Mesendoderm (in vitro differentiated cells): ENCODE measurements around the gene TMPRSS4.

ENCODE experiments used
- DNase-seq: peaks from one replicate; pipeline ENCODE4 v3.0.0; 2013
- H2AK5ac ChIP-seq: 2 replicates; pipeline ENCODE4 v1.6.1; 2013; ENCODE audit warnings: low read length, inconsistent platforms
- H2BK120ac ChIP-seq: 2 replicates; pipeline ENCODE4 v1.6.1; 2013; ENCODE audit warnings: low read depth, mild to moderate bottlenecking, low read length, moderate library complexity, mixed read lengths
- H2BK15ac ChIP-seq: replicated peaks from 2 replicates; pipeline ENCODE4 v1.6.1; 2013; ENCODE audit warnings: low read depth, mild to moderate bottlenecking, moderate library complexity
- H2BK5ac ChIP-seq: 2 replicates; pipeline ENCODE4 v1.6.1; 2013; ENCODE audit warnings: low read length, inconsistent platforms
- H3K18ac ChIP-seq: 2 replicates; pipeline ENCODE4 v1.6.1; 2013; ENCODE audit warnings: mild to moderate bottlenecking, low read length, mixed read lengths
- H3K23ac ChIP-seq: one replicate; pipeline ENCODE4 v1.6.1; 2013; ENCODE audit warnings: low read length
- H3K27ac ChIP-seq: 2 replicates; pipeline ENCODE4 v1.5.1; 2013; ENCODE audit warnings: low read depth, mild to moderate bottlenecking, inconsistent platforms, low read length, moderate library complexity
- H3K27me3 ChIP-seq: 2 replicates; pipeline ENCODE4 v1.6.1; 2013; ENCODE audit warnings: low read length, control low read depth, mild to moderate bottlenecking, inconsistent platforms; ENCODE audit not compliant: insufficient read depth, poor library complexity
- H3K36me3 ChIP-seq: 2 replicates; pipeline ENCODE4 v1.6.1; 2013; ENCODE audit warnings: low read length, inconsistent platforms; ENCODE audit not compliant: control insufficient read depth, insufficient read depth
- H3K4ac ChIP-seq: one replicate; pipeline ENCODE4 v1.6.1; 2013; ENCODE audit warnings: low read depth, mild to moderate bottlenecking, low read length, moderate library complexity
- H3K4me1 ChIP-seq: 2 replicates; pipeline ENCODE4 v1.6.1; 2013; ENCODE audit warnings: low read depth, low read length, inconsistent platforms; ENCODE audit not compliant: control insufficient read depth
- H3K4me2 ChIP-seq: 2 replicates; pipeline ENCODE4 v1.6.1; 2013; ENCODE audit warnings: low read length
- H3K4me3 ChIP-seq: 2 replicates; pipeline ENCODE4 v1.5.1; 2013; ENCODE audit warnings: mild to moderate bottlenecking, low read length
- H3K56ac ChIP-seq: one replicate; pipeline ENCODE4 v1.6.1; 2013; ENCODE audit warnings: low read length
- H3K79me1 ChIP-seq: 2 replicates; pipeline ENCODE4 v1.6.1; 2013; ENCODE audit warnings: low read length, inconsistent platforms
- H3K79me2 ChIP-seq: 2 replicates; pipeline ENCODE4 v1.6.1; 2013; ENCODE audit warnings: mild to moderate bottlenecking, low read length; ENCODE audit not compliant: control insufficient read depth, insufficient read depth
- H3K9ac ChIP-seq: 2 replicates; pipeline ENCODE4 v1.6.1; 2013; ENCODE audit warnings: low read length, inconsistent platforms
- H4K5ac ChIP-seq: one replicate; pipeline ENCODE4 v1.6.1; 2013; ENCODE audit warnings: low read length
- H4K8ac ChIP-seq: one replicate; pipeline ENCODE4 v1.6.1; 2013; ENCODE audit warnings: low read depth, mild to moderate bottlenecking, control low read depth, low read length, moderate library complexity
- WGBS: extraction: QIAGEN DNeasy Blood & Tissue Kit; methylation state at CpG from one replicate; pipeline ENCODE4 v1.1.7; 2013; ENCODE audit warnings: low lambda C conversion rate, missing lambda C conversion rate; ENCODE audit not compliant: insufficient coverage; ENCODE audit errors: extremely low coverage; 5-methylcytosine and 5-hydroxymethylcytosine counted together

TMPRSS4 gene

GRCh38 chr11:118164885-118165284 is 88.0 kb downstream of the TMPRSS4 start:
- no peak overlapping the region for H2AK5ac ChIP-seq
- H2BK15ac ChIP-seq: no peak overlapping the region
- no peaks in the 10 kb centered on the region for H3K79me2 ChIP-seq
- H3K36me3 ChIP-seq: no peaks in the 10 kb centered on the region
- no peak overlapping the region for H4K8ac ChIP-seq
- no peaks in the 10 kb centered on the region for H3K79me1 ChIP-seq
- H3K56ac ChIP-seq: no peak overlapping the region
- no peak overlapping the region for H3K9ac ChIP-seq
- no peak overlapping the region for H3K4me2 ChIP-seq
- no peak for DNase-seq
- peaks cover under 1% of the 10 kb centered on the region for H3K27me3 ChIP-seq
- H3K18ac ChIP-seq: no peak overlapping the region
- H3K4me1 ChIP-seq: no peaks in the 10 kb centered on the region
- no peak overlapping the region for H3K27ac ChIP-seq
- H3K4me3 ChIP-seq: no peak overlapping the region
- no CpG with 5 or more reads among the region's 2 CpGs for WGBS
- no peak overlapping the region for H2BK120ac ChIP-seq
- no peak overlapping the region for H3K23ac ChIP-seq
- H2BK5ac ChIP-seq: no peak overlapping the region
- H3K4ac ChIP-seq: no peak overlapping the region
- H4K5ac ChIP-seq: no peak overlapping the region

DNA sequence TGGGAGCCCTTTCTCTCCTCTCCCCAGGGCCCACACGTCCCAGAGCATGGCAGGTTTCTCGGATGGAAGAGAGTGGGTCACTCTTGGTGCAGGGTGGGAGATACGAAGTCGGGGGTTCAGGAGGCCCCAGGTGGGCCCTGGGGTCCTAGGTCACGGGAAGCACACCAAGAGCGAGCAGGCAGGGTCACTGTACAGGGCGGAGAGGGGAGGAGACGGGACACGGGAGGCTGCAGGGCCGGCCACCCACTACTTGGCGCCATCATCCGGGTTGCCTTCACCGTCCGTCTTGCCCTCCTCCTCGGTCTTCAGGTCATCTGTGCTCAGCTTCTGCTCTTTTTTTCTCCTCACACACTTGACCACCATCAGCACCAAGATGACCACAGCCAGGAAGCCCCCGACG is 89.8 kb downstream of the TMPRSS4 start:
- Histone ChIP-seq H3K23ac (no peak overlapping the region), H4K5ac (no peak overlapping the region), H3K27me3 (peaks cover 13% of the 10 kb centered on the region), H3K9ac (no peak overlapping the region), H2BK5ac (no peak overlapping the region), H3K4ac (no peak overlapping the region), H3K27ac (no peak overlapping the region), H2BK120ac (no peak overlapping the region), H3K4me3 (no peak overlapping the region), H3K56ac (no peak overlapping the region), H2AK5ac (no peak overlapping the region), H3K18ac (no peak overlapping the region), H3K4me2 (no peak overlapping the region), H3K79me1 (no peaks in the 10 kb centered on the region), H4K8ac (no peak overlapping the region), H2BK15ac (no peak overlapping the region), H3K4me1 (peaks cover 4% of the 10 kb centered on the region), H3K36me3 (no peaks in the 10 kb centered on the region), H3K79me2 (no peaks in the 10 kb centered on the region)
- WGBS: no CpG with 5 or more reads among the region's 17 CpGs
- DNase-seq: no peak

DNA sequence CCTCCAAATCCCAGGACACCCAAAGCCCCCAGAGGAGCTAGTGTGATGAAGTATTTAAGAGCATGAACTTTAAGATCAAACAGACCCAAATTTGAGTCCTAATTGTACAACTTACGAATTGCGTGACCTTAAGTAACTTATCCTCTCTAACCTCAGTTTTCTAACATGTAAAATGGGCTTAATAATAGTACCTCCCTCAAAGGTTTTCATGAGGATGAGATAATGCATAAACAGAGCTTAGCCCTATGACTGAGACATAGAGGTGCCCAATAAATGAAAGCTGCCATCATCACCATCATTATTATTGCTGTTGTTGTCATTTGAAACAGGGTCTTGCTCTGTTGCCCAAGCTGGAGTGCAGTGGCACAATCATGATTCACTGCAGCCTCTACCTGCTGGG is 90.4 kb downstream of the TMPRSS4 start:
- H3K56ac ChIP-seq: no peak overlapping the region
- no peak overlapping the region for H4K5ac ChIP-seq
- H3K4me3 ChIP-seq: no peak overlapping the region
- no peaks in the 10 kb centered on the region for H3K36me3 ChIP-seq
- no CpG with 5 or more reads among the region's 2 CpGs for WGBS
- no peak overlapping the region for H2BK120ac ChIP-seq
- no peak overlapping the region for H4K8ac ChIP-seq
- no peaks in the 10 kb centered on the region for H3K79me2 ChIP-seq
- no peak overlapping the region for H3K18ac ChIP-seq
- DNase-seq: no peak
- H3K4me2 ChIP-seq: no peak overlapping the region
- peaks cover 4% of the 10 kb centered on the region for H3K4me1 ChIP-seq
- H2AK5ac ChIP-seq: no peak overlapping the region
- H3K4ac ChIP-seq: no peak overlapping the region
- H3K9ac ChIP-seq: no peak overlapping the region
- no peak overlapping the region for H2BK15ac ChIP-seq
- H3K27me3 ChIP-seq: peaks cover 16% of the 10 kb centered on the region
- no peaks in the 10 kb centered on the region for H3K79me1 ChIP-seq
- H3K23ac ChIP-seq: no peak overlapping the region
- no peak overlapping the region for H2BK5ac ChIP-seq
- H3K27ac ChIP-seq: no peak overlapping the region

GRCh38 chr11:118167906-118168305 is 91.0 kb downstream of the TMPRSS4 start:
- Histone ChIP-seq H3K36me3 (no peaks in the 10 kb centered on the region), H2BK5ac (no peak overlapping the region), H3K23ac (no peak overlapping the region), H3K4ac (no peak overlapping the region), H3K56ac (no peak overlapping the region), H3K9ac (no peak overlapping the region), H4K8ac (no peak overlapping the region), H2BK120ac (no peak overlapping the region), H3K4me2 (no peak overlapping the region), H3K4me1 (peaks cover 4% of the 10 kb centered on the region), H2BK15ac (no peak overlapping the region), H3K27me3 (peaks cover 16% of the 10 kb centered on the region), H3K79me1 (no peaks in the 10 kb centered on the region), H3K79me2 (no peaks in the 10 kb centered on the region), H3K27ac (no peak overlapping the region), H3K4me3 (no peak overlapping the region), H2AK5ac (no peak overlapping the region), H4K5ac (no peak overlapping the region), H3K18ac (no peak overlapping the region)
- DNase-seq: no peak
- no CpG with 5 or more reads among the region's 12 CpGs for WGBS

GRCh38 chr11:118168316-118168715 is 91.4 kb downstream of the TMPRSS4 start:
- peaks cover 16% of the 10 kb centered on the region for H3K27me3 ChIP-seq
- no peak overlapping the region for H3K4me3 ChIP-seq
- H3K18ac ChIP-seq: no peak overlapping the region
- H3K4me2 ChIP-seq: no peak overlapping the region
- no peaks in the 10 kb centered on the region for H3K36me3 ChIP-seq
- no peak overlapping the region for H4K5ac ChIP-seq
- H3K4ac ChIP-seq: no peak overlapping the region
- no peak overlapping the region for H2AK5ac ChIP-seq
- no peak overlapping the region for H3K27ac ChIP-seq
- WGBS: no CpG with 5 or more reads among the region's 8 CpGs
- no peak overlapping the region for H4K8ac ChIP-seq
- no peaks in the 10 kb centered on the region for H3K79me2 ChIP-seq
- H2BK15ac ChIP-seq: no peak overlapping the region
- H3K56ac ChIP-seq: no peak overlapping the region
- H3K23ac ChIP-seq: no peak overlapping the region
- no peak overlapping the region for H2BK120ac ChIP-seq
- peaks cover 4% of the 10 kb centered on the region for H3K4me1 ChIP-seq
- H3K9ac ChIP-seq: no peak overlapping the region
- no peaks in the 10 kb centered on the region for H3K79me1 ChIP-seq
- H2BK5ac ChIP-seq: no peak overlapping the region
- no peak for DNase-seq

DNA sequence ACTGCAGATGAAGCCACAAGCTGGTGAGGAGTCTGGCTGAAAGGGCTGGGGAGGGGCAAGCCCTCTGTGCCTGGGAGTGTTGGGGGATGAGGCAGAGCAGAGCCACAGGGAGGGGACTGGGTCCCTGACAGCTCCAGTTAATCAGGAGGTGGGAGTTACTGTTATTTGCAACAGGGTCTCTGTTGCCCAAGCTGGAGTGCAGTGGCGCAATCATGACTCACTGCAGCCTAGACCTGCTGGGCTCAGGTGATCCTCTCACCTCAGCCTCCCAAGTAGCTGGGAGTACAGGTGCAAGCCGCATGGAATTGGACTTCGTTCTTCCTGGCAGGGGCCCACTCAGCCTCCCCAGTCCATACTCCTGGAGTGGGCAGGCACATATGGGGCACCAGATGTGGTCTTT is 91.9 kb downstream of the TMPRSS4 start:
- Histone ChIP-seq H2BK5ac (no peak overlapping the region), H3K4me2 (no peak overlapping the region), H3K27me3 (peaks cover 16% of the 10 kb centered on the region), H3K9ac (no peak overlapping the region), H4K5ac (no peak overlapping the region), H3K56ac (no peak overlapping the region), H3K79me2 (no peaks in the 10 kb centered on the region), H3K36me3 (no peaks in the 10 kb centered on the region), H2BK120ac (no peak overlapping the region), H3K18ac (no peak overlapping the region), H2AK5ac (no peak overlapping the region), H3K27ac (no peak overlapping the region), H3K4ac (no peak overlapping the region), H3K79me1 (no peaks in the 10 kb centered on the region), H3K23ac (no peak overlapping the region), H3K4me1 (peaks cover 4% of the 10 kb centered on the region), H4K8ac (no peak overlapping the region), H3K4me3 (no peak overlapping the region), H2BK15ac (no peak overlapping the region)
- no CpG with 5 or more reads among the region's 3 CpGs for WGBS
- DNase-seq: no peak
